Fibroblast of skin of left quadriceps (primary cell): Measurements from ENCODE around the gene ZNF256.

Experiments used
- DNase-seq, 2 experiments: peaks; one replicate each; pipeline ENCODE4 v3.0.0-alpha.2; 2013; ENCODE audit warnings: low read depth in 2 of 2

ZNF256 gene

DNA sequence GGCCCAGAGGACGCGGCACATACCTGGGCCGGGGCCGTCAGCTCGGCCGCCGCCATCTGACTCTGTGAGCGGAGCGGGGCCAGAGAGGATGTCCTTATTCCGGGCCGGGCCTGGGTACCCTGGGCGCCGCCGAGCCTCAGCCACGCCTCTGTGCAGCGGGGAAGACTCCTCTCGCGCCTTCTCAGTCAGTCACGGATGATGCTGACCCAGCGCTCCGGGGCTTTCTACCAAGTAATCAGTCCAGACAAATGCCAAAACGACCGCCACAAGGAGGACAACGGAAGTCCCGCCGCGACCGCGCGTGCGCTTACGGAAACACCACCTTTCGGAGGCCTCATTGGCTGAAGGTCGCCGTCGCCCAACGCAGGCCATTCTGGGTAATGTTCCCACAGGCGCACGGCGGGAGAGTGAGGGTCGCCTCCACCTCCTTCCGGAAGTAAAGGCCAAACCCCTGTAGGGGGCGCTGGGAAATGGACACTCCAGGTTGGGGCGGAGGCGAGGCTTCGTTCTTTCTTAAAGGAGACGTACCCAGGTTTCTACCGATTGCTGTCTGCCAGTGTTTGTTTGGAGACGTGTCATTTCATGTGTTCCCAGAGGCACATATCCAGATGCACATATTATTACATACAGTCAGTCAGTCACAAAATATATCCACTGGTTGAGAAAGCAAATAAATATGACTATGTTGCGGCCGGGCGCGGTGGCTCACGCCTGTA is at the start of gene ZNF256:
ZNF256 (minus strand) TSS at position 288 of the 716 bp plus-strand sequence; CDS start at position 56, 232 bp downstream.
- DNase-seq: peak; percentile 85 to 86

- no peak for DNase-seq
Observed at GRCh38 chr19:57992841-57993240, 45.3 kb upstream of the ZNF256 start.

DNA sequence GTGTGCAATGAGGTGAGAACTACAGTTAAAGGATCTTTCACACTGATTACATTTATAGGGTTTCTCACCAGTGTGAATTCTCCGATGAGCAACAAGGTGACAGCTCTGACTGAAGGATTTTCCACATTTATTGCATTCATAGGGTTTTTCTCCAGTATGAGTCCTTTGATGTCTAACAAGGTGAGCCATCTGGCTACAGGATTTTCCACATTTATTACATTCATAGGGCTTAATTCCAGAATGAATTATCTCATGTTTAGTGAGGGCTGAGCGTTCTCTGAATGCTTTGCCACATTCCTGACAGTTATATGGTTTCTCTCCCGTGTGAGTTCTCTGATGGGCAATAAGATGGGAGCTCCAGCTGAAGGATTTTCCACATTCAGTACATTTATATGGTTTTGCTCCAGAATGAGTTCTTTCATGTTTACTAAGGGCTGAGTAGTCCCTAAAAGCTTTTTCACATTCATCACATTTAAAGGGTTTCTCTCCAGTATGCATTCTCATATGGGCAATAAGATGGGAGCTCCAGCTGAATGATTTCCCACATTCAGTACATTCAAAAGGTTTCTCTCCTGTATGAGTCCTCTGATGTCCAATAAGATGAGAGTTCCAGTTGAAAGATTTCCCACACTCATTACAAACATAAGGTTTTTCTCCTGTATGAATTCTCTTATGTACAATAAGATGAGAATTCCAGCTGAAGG is 31.2 kb upstream of the ZNF256 start:
- DNase-seq: no peak

GRCh38 chr19:57974434-57974833 is 26.9 kb upstream of the ZNF256 start, which contains the start of gene C19orf18:
Gene C19orf18 (minus strand): TSS chr19:57974534. CDS start chr19:57974432, 102 bp downstream.
- no peak for DNase-seq

GRCh38 chr19:57964761-57965160 is 17.3 kb upstream of the ZNF256 start:
- no peak for DNase-seq

DNA sequence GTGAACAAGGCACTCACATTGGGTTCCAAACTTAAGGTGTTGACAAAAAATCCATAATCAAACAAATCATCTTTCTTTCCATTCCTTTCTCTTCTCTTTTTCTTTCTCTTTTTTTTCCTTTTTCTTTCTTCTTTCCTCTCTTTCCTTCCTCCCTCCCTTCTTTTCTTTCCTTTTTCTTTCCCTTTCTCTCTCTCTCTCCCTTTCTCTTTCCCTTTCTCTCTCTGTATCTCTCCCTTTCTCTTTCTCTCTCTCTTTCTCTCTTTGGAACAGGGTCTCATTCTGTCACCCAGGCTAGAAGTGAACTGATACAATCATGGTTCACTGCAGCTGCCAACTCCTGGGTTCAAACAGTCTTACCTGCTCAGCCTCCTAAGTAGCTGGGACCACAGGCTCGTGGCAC is 14.3 kb upstream of the ZNF256 start:
- DNase-seq: no peak

- no peak for DNase-seq
Observed at GRCh38 chr19:57954996-57955395, 7.5 kb upstream of the ZNF256 start.

DNA sequence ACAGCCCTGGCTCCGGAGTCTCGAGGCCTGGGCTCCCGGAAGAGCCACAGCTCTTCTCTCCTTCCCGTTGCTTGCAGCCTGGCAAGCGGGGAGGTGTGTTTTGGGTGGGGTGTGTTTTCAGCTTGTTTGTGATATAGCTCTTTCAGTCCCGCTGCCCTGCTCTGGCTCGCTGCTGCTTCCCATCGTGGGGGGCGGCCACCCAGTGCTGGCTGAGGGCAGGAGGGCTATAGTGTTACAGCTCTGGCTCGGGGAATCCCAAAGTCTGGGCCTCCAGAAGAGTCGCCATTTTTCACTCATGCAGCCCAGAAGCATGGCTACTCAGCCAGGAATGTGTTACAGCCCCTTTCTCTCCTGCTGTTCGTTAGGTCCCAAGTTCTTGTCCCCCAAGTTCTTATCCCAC is 2.2 kb upstream of the ZNF256 start:
- no peak for DNase-seq

DNA sequence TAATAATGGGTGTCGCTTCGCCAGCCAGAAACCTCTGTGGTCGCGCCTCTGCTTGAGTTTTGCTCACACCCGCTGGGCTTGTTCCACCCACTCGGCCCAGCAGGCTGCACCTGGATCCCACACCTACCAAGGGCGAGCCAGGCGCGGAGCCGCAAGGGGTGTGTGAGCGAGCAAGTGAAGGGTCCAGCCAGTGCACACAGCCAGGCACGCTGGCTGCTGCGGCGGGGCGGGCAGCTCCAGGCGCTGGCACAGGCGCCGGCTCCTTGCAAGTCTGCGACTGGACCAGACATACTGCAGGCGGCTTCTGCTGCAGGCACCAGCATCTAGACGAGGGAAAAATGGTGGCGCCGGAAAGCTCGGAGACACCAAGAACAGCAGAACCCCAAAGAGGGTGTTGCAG is 1.8 kb upstream of the ZNF256 start:
- DNase-seq: no peak

GRCh38 chr19:57947088-57947418 is 453 bp downstream of the ZNF256 start:
- DNase-seq: no peak

GRCh38 chr19:57946316-57946715 is 1.2 kb downstream of the ZNF256 start:
- DNase-seq: no peak

DNA sequence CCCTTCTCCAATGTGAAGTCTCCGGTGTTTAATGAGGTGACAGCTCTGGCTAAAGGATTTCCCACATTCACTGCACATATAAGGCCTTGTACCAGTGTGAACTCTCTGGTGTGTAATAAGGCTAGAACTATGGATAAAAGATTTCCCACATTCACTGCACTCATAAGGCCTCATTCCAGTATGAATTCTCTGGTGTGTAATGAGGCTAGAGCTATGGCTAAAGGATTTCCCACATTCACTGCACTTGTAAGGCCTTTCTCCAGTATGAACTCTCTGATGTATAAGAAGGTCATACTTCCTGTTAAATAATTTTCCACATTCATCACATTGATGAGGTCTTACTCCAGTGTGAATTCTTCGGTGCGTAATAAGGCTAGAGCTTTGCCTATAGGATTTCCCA is 5.9 kb downstream of the ZNF256 start:
- DNase-seq: no peak

GRCh38 chr19:57935731-57936130 is 11.8 kb downstream of the ZNF256 start:
- DNase-seq: no peak

- peak; percentile 62 to 67 for DNase-seq
Observed at GRCh38 chr19:57934820-57935665, 12.5 kb downstream of the ZNF256 start, which contains the start of gene ZNF418. Gene ZNF418 (minus strand): TSS chr19:57935402. CDS start chr19:57933822, 1,580 bp downstream.

- no peak for DNase-seq
Observed at GRCh38 chr19:57927587-57927986, 19.9 kb downstream of the ZNF256 start.

- DNase-seq: peak; percentile 88 to 89
Observed at GRCh38 chr19:57916168-57916995, 31.1 kb downstream of the ZNF256 start, which contains the start of gene ZNF417. Gene ZNF417 (minus strand): TSS chr19:57916592. CDS start chr19:57916411, 181 bp downstream.

GRCh38 chr19:57914531-57914930 is 33.0 kb downstream of the ZNF256 start:
- no peak for DNase-seq

DNA sequence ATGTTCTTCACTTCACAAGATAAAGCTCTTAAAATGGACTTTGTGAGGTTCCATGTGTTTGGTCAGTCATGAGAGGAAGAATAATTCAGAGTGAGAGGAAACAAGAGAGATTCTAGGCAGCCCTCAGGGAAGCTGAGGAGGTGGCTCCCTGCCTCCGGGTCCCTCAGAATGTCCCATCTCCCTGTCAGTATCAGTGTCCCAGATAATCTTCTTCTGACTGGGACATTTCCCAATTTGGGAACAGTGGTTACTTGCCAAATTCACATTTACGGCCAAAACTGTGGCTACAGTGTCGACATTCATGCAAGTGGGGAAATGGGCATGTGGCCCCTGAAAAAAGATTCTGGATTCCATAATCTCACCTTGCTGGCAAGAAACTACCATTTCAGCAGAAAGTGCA is 40.1 kb downstream of the ZNF256 start:
- no peak for DNase-seq

DNA sequence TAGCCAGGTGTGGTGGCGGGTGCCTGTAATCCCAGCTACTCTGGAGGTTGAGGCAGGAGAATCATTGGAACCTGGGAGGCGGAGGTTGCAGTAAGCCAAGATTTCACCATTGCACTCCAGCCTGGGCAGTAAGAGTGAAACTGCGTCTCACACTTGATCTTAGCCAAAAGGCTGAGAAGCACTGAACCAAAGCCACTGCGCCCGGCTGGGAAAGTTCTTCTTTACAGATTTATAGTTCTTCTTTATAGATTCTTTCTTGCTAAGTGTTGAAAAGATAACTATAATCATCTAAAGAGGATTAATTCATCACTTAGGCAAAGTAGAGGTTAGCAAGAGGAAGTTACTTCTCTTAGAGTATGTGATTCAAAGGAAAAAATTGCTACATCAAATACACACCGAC is 42.2 kb downstream of the ZNF256 start:
- no peak for DNase-seq

- DNase-seq: no peak
Observed at GRCh38 chr19:57903618-57904184, 43.8 kb downstream of the ZNF256 start.

DNA sequence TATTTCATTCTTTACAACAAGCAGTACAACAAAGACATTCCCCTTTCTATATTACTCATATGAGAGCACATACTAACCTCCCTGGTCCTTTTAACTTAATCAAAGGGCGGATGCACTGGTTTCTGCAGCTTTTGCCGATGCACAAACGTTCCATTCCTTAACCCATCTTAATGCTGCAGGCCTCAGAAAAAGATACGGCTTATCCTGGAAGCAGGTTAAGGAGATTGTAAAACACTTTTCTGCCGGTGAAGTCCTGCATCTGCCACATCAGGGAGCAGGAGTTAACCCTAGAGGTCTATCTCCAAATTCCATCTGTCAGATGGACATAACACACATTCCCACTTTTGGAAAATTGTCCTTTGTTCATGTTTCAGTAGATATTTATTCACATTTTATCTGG is 47.2 kb downstream of the ZNF256 start:
- DNase-seq: no peak
